Inferior parietal cortex (tissue), 1 donor: Measurements from ENCODE around the gene SHQ1.

ENCODE experiments used
- DNase-seq: peaks from one replicate; pipeline ENCODE4 v3.0.0-alpha.2; 2016; ENCODE audit errors: extremely low spot score

SHQ1 gene

GRCh38 chr3:72847751-72848702 is at the start of gene SHQ1:
Gene SHQ1, minus strand, starts transcription at chr3:72848445. Its CDS starts 105 bp downstream, at chr3:72848340.
- DNase-seq, result peak; percentile 97

- DNase-seq, result no peak
Measured at GRCh38 chr3:72897758-72898007, 49.4 kb upstream of the SHQ1 start.

GRCh38 chr3:72896996-72897757 is 48.9 kb upstream of the SHQ1 start:
- no peak for DNase-seq

- DNase-seq, result no peak
Measured at GRCh38 chr3:72894976-72895552, 46.8 kb upstream of the SHQ1 start.

- DNase-seq, result no peak
Measured at GRCh38 chr3:72892870-72893269, 44.6 kb upstream of the SHQ1 start.

- DNase-seq, result peak; percentile 87
Measured at GRCh38 chr3:72892081-72892775, 44.0 kb upstream of the SHQ1 start.

- DNase-seq, result peak; percentile 48
Measured at GRCh38 chr3:72891053-72891855, 43.0 kb upstream of the SHQ1 start.

- peak; percentile 40 for DNase-seq
Measured at GRCh38 chr3:72890166-72890925, 42.1 kb upstream of the SHQ1 start.

- DNase-seq, result no peak
Measured at GRCh38 chr3:72889310-72890165, 41.3 kb upstream of the SHQ1 start.

GRCh38 chr3:72888546-72889309 is 40.5 kb upstream of the SHQ1 start:
- DNase-seq, result peak; percentile 57

- DNase-seq, result peak; percentile 44
Measured at GRCh38 chr3:72887705-72888545, 39.7 kb upstream of the SHQ1 start, which contains the start of gene GXYLT2. Gene GXYLT2, plus strand, starts transcription at chr3:72888046. Its CDS starts 188 bp downstream, at chr3:72888234.

GRCh38 chr3:72887343-72887704 is 39.1 kb upstream of the SHQ1 start:
- DNase-seq, result peak; percentile 22

- no peak for DNase-seq
Measured at GRCh38 chr3:72872183-72872582, 23.9 kb upstream of the SHQ1 start.

- no peak for DNase-seq
Measured at GRCh38 chr3:72862314-72863090, 14.3 kb upstream of the SHQ1 start.

- DNase-seq, result no peak
Measured at GRCh38 chr3:72860846-72861245, 12.6 kb upstream of the SHQ1 start.

- DNase-seq, result no peak
Measured at GRCh38 chr3:72860053-72860452, 11.8 kb upstream of the SHQ1 start.

- no peak for DNase-seq
Measured at GRCh38 chr3:72855001-72855400, 6.8 kb upstream of the SHQ1 start.
